Measurements from ENCODE around the gene CDK14.
"Not testable (repeated sequence)": the region's sequence is repeated elsewhere in the genome, so short reads cannot be mapped to it uniquely, and the experiment has no call there.

CDK14 gene

GRCh38 chr7:90923541-90923997 lies 327.4 kb downstream of the CDK14 start:
- no peak for DNase-seq

GRCh38 chr7:90928700-90929424 lies 332.7 kb downstream of the CDK14 start:
- DNase-seq, result not testable (repeated sequence)

- no peak for DNase-seq
These were observed 336.1 kb downstream of the CDK14 start for GRCh38 chr7:90931986-90932916.

GRCh38 chr7:90933041-90933440 lies 336.9 kb downstream of the CDK14 start:
- no peak for DNase-seq

GRCh38 chr7:90933984-90934383 lies 337.9 kb downstream of the CDK14 start:
- no peak for DNase-seq

GRCh38 chr7:90938371-90938770 lies 342.2 kb downstream of the CDK14 start:
- no peak for DNase-seq

GRCh38 chr7:90939666-90940065 lies 343.5 kb downstream of the CDK14 start:
- no peak for DNase-seq

GRCh38 chr7:90944021-90944420 lies 347.9 kb downstream of the CDK14 start:
- no peak for DNase-seq

GRCh38 chr7:90945104-90945787 lies 349.1 kb downstream of the CDK14 start:
- no peak for DNase-seq

GRCh38 chr7:90946730-90947501 lies 350.8 kb downstream of the CDK14 start:
- DNase-seq, result no peak

- DNase-seq, result no peak
These were observed 352.0 kb downstream of the CDK14 start for GRCh38 chr7:90948085-90948484.

- DNase-seq, result no peak
These were observed 355.1 kb downstream of the CDK14 start for GRCh38 chr7:90951229-90951628.

- DNase-seq, result no peak
These were observed 356.1 kb downstream of the CDK14 start for GRCh38 chr7:90951986-90952954.

- DNase-seq, result no peak
These were observed 359.6 kb downstream of the CDK14 start for GRCh38 chr7:90955641-90956207.

GRCh38 chr7:90957883-90958282 lies 361.8 kb downstream of the CDK14 start:
- DNase-seq, result no peak

GRCh38 chr7:90958647-90959046 lies 362.5 kb downstream of the CDK14 start:
- DNase-seq, result no peak

GRCh38 chr7:90961037-90961725 lies 365.1 kb downstream of the CDK14 start:
- DNase-seq, result no peak

GRCh38 chr7:90965211-90965610 lies 369.1 kb downstream of the CDK14 start:
- no peak for DNase-seq

GRCh38 chr7:90966346-90966745 lies 370.2 kb downstream of the CDK14 start:
- no peak for DNase-seq

GRCh38 chr7:90968871-90969270 lies 372.8 kb downstream of the CDK14 start:
- DNase-seq, result no peak

Data from activated CD4-positive, alpha-beta T cell treated with anti-CD3 and anti-CD28 coated beads, Interleukin-2, amount 50 U/mL, for 48 hours (primary cell).